GM12872 (cell line): ENCODE results near the gene CHIT1.

Experiments used
- CTCF ChIP-seq: IDR thresholded peaks from 3 replicates; pipeline ENCODE4 v1.5.1; 2011; ENCODE audit warnings: low read depth, mild to moderate bottlenecking, low read length, moderate library complexity; ENCODE audit not compliant: insufficient read depth

The CHIT1 gene

GRCh38 chr1:203229471-203230135 lies at the start of gene CHIT1:
CHIT1 (minus strand) TSS chr1:203229673; CDS start chr1:203229636, 37 bp downstream.
- TF ChIP-seq CTCF, result no peak

DNA sequence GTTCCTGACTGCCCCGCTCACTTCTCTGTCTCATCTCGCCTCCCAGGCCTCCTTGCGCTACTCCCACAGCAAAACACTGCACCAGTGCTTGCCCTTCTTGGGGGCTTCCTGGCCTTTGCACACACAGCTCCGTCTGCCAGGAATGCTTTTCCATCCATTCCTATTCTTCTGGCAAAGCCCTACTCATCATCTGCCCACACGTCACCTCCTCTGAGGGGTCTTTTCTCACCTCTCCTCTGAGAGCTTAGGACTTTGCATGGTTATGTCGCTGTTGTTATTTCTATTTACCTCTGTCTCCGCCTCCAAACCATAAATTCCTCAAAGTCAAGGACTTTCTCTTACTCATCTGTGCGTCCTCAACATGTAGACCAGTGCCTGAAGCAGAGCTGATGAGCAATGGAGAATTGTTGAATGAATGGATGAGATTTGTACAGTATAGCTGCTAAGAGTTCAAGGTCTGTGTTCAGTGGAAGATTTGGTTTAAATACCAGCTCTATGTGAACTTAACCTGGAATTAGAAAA lies 49.5 kb upstream of the CHIT1 start:
- no peak for TF ChIP-seq CTCF

DNA sequence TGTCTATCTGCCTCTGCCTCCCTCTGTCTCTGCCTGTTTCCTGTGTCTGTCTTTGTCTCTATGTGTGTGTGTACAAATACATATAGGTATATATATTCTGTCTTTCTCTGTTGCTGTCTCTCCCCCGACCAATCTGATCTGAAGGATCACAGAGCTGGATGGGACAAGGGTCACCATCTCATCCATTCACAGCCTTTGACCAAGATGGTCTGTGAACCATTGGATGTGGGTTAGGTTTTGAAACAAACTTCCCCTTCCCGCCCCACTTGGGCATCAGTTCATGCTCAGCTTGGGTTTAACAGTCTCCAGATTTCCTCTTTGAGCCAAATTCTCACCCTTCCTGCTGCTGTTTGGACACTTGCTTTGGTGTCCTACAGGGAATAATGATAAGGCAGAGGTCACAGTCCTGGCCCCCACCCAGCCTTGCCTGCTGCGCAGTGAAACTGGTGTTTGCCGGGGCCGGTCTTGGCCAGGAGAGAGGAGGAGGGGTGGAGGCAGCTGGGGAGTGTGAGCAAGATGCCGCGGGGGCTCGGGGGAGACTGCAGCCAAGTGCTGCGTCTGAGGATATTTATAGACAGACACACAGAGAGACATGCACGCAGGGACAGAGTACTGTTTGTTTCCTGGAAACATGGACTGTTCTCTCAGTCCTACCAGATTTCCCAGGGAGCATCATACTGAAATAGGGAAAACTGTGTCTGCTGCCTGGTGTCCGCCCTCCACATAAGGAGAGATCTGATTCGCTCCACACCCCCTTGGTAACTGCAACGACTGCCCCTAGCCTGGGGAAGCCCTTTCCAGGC lies 48.8 kb upstream of the CHIT1 start:
- no peak for TF ChIP-seq CTCF

- no peak for TF ChIP-seq CTCF
Observed at GRCh38 chr1:203276916-203277545, 47.6 kb upstream of the CHIT1 start.

DNA sequence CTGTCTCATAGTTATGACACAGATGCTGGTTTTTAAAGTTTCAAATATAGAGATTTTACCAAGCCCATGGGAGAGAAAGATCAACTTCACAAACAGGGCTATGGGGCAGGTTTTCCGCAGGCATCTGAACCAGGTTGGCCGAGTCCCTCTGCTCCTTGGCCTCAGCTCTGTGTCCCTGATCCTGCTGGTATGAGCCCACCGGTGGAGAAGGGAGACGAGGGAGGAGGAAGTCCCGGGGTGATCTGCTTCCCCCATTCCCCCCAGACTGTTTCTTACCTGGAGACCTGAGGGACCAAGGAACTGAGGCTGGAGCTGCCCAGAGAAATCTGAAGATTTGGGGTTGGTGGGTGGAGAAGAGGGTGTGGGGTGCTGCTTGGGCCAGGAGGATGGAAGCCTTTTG lies 46.9 kb upstream of the CHIT1 start:
- no peak for TF ChIP-seq CTCF

DNA sequence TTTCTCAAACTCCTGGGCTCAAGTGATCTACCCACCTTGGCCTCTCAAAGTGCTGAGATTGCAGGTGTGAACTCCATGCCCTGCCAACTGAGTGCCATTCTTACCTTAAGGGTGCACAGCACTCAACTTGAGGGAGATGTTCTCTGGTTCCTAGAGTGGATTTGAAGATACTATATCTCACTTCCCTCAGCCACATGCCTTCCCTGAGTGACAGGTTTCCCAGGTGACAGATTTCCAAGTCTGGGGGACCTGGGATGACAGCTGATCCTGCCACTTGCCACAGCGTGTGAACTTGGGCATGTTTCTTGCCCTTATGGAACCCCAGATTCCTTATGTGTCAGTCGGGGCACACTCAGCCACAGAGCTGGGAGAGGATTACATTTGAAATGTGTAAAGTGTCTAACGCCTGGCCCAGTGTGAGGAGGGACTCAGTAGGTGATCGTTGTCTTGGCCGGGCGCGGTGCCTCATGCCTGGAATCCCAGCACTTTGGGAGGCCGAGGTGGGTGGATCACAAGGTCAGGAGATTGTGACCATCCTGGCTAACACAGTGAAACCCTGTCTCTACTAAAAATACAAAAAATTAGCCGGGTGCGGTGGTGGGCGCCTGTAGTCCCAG lies 46.3 kb upstream of the CHIT1 start:
- TF ChIP-seq CTCF, result no peak
